NCI-H82 treated with DMSO at 0.1 percent for 48 hours (cell line): ENCODE data around the gene POLR1D.
A peak's percentile ranks its signal among the peaks of the same experiment; 100 is the strongest.
"Not testable (repeated sequence)": the region's sequence is repeated elsewhere in the genome, so short reads cannot be mapped to it uniquely, and the experiment has no call there.

Source experiments
- DNase-seq: peaks from one replicate; lab custom pipeline; 2025; ENCODE audit not compliant: unreplicated experiment; lab: John Stamatoyannopoulos, UW

POLR1D gene

GRCh38 chr13:27613628-27614027, 8.1 kb upstream of the POLR1D start:
- no peak for DNase-seq

GRCh38 chr13:27617881-27618321, 3.8 kb upstream of the POLR1D start:
- no peak for DNase-seq

- no peak for DNase-seq
Measured at GRCh38 chr13:27619093-27619727, 2.5 kb upstream of the POLR1D start.

DNA sequence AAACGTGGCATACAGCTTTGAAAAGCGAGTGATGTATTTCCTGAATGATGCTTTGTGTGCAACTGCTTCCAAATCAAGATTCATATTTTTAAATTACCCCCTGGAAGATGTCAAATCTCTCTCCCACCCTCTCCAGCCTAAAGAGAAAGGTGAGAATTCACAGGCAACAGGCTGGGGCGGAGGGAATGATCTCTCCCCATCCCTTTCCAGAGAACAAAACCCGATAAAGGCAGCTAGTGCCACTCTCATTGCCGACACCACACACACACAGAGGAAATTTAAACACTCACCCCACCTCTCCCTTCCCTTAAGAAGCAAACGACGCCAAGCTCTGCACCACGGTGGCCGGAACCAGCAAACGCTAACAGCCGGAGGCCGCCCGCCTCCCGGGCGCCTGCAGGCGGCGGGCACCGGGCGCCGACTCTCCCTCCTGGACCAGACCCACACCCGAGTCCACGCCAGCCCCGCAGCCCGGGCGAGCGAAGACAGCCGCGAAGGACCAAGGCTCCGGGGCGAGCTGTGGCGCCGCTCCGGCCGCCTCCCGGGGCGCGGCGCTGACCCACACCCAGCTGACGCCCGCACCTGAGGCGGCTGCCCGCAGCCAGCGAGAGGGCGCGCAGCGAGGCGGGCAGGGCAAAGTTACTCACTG, 1.8 kb upstream of the POLR1D start:
- DNase-seq, result no peak

- DNase-seq, result peak; percentile 96
Measured at GRCh38 chr13:27620377-27621115, 1.1 kb upstream of the POLR1D start, which contains the start of gene LNX2. Gene LNX2, minus strand, starts transcription at chr13:27620529. Its CDS starts 38,826 bp downstream, at chr13:27581703.

- DNase-seq, result peak; percentile 35
Measured at GRCh38 chr13:27621116-27621365, 651 bp upstream of the POLR1D start.

DNA sequence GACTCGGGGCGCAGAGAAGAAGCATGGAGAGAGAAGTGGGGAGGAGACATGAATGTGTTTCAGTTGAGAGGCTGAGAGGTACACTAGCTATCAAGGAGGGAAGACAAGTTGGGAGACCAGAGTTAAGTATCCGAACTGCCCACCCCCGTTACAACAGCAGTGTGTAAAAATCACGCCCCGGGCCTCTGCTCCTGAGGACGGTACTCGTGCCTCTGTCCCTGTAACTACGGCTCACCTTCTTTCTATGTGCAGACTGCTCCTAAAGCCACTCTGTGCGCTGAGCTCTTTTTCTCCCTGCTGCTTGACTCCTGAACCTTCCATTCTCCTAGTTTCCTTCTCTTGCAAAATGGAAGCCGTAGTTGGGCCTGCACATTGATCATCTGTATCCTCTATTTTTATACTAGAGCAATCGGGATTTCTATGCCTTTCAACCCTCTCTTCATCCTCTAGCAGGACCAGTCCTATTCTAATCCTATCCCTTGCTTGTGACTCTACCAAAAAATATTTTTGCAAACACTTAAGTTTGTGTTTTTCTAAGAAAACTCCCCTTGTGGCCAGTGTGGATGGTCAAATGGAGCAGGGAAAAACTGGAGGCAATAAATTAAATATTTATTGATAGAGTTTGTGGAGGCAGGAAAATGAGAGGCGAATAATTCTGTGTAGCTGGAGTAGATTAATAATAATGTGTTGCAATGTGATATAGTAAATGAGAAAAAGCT, 569 bp downstream of the POLR1D start:
- DNase-seq, result no peak

- DNase-seq, result no peak
Measured at GRCh38 chr13:27622881-27623280, 1.2 kb downstream of the POLR1D start.

- DNase-seq, result no peak
Measured at GRCh38 chr13:27624071-27624470, 2.4 kb downstream of the POLR1D start.

DNA sequence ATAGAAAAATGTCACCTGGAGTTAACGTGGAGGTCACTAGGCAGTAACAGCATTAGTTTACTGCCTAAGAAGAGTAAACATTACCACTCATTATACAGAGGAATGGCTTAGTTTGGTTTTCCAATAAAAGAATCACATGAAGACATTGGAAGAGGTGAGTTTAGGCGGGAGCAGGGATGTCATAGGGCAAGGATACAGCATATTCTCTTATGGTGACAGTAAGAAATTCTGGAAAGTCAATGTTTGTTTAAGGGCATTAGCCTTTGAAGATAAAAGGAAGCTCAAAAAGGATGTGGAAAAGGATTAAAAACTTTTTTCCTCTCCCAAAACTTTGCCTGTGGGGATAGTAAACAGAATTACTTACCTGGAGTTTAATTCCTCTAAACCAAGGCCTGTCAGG, 4.1 kb downstream of the POLR1D start:
- no peak for DNase-seq

- DNase-seq, result no peak
Measured at GRCh38 chr13:27627380-27627779, 5.7 kb downstream of the POLR1D start.

DNA sequence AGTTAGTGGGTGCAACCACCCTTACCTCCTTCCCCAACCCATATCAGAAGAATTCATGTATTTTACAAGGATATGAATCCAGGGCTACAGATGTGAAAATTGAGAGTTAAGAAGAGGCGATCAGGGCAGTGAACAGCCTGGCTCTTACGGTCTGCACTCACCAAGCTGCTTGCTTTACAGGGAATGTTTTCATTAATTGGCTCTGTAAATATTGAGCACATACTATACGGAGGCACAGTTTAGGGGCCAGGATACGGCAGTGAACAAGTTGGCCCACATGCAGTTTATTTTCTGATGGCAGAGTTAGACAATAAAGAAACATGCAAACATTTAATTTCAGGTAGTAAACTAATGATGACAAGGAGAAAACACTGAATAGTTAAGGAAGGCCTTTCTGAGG, 6.4 kb downstream of the POLR1D start:
- no peak for DNase-seq

DNA sequence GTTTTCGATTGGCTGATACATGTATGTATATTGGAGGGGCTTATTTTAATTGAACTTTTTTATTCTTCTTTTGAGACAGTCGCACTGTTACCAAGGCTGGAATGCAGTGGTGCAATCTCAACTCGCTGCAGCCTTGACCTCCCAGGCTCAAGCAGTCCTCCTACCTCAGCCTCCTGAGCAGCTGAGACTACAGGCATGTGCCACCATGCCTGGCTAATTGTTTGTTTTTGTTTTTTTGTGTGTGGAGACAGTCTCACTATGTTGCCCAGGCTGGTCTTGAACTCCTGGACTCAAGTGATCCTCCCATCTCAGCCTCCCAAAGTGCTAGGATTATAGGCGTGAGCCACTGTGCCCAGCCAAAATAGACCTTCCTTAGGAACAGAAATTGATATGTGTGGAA, 7.1 kb downstream of the POLR1D start:
- not testable (repeated sequence) for DNase-seq

- DNase-seq, result no peak
Measured at GRCh38 chr13:27631156-27631555, 9.5 kb downstream of the POLR1D start.

- DNase-seq, result no peak
Measured at GRCh38 chr13:27631665-27632064, 10.0 kb downstream of the POLR1D start.

- no peak for DNase-seq
Measured at GRCh38 chr13:27632214-27632613, 10.5 kb downstream of the POLR1D start.

- DNase-seq, result no peak
Measured at GRCh38 chr13:27632648-27633047, 11.0 kb downstream of the POLR1D start.

- DNase-seq, result no peak
Measured at GRCh38 chr13:27634231-27634630, 12.5 kb downstream of the POLR1D start.

GRCh38 chr13:27634791-27635190, 13.1 kb downstream of the POLR1D start:
- no peak for DNase-seq

DNA sequence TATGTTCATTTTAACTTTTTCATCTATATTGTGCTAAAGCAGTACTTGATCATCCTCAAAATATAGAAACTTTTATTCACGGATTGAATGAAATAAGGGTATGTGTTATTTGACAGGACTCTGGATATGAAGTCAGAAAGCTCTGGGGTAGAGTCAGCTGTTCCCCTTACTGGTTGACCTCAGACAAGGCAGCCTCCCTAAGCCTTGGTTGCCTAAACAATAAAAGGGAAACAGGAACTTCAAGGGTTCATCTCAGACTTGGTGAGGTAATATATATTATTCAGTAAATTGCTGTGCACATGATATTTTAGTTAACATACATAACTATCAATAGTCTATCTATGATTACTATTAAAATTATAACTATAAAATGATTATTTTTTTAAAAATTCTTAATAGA, 13.6 kb downstream of the POLR1D start:
- DNase-seq, result no peak

- peak; percentile 37 for DNase-seq
Measured at GRCh38 chr13:27636589-27637288, 15.0 kb downstream of the POLR1D start.
